ENCODE data around the gene CD2BP2. TPM values are rescaled to one million over a fixed set of nuclear protein-coding genes. Genes with fewer than 3 reads are reported as not detected.

CD2BP2 gene
- total and polyA plus RNA-seq, 2 of the 13 experiments (the other 11 are each of a cell fraction or from before 2014, with no cell fraction given), result 24.9 to 54.6 TPM

DNA sequence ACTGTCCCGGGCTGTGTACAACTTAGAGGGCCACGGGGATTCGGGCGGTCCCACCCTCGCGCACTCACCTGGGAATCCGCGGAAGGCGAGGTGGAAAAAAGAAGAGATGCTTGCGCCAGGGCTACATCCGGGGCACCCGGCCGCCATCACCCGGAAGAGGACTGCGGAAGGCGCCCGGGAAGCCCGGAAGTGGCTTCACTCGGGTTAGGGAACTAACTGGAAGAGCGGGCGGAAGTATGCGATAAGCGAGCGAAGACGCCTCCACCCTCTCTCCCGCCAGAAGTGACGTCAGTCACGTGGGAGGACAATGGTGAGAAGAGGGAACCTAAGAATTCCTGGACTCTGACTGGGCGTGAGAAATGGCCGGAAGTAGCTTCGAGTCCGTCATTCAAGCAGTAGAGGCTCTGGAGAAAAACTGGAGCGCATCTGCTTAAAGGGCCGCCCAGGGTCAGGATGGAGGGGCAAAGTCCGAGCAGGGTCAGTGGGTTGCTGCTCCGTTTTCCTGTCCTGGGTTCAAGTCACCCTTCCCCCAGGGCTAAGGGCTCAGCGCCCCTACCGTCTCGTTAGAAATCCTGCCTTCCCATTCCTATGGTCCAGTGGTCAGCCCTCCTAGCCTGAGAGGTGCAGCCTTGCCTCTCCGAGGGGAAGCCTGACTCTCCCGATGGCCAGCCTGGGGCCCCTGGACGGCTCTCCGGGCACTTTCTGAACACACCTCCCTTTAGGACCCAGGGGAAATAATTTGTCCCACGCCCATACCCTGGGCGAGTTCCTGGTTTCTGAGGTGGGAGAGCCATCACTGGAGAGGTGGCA is at the start of gene CD2BP2 (continued):
- TF ChIP-seq ZNF17 (CRISPR knock-in tag; IDR thresholded peaks at IDR 0.05), result no peak
- TF ChIP-seq HNF1A (IDR thresholded peaks at IDR 0.05; ENCODE audit: low read depth), result peak; percentile 31; the same call in 1 of the 2 replicates
- peak; percentile 68; the same call in 1 of the 2 replicates for TF ChIP-seq HNF1A (CRISPR knock-in tag; IDR thresholded peaks at IDR 0.05; ENCODE audit: borderline replicate concordance)
- peak; percentile 14 to 37; a peak in 1 of 4 replicates for TF ChIP-seq EP300 (IDR thresholded peaks at IDR 0.05; ENCODE audit: low read depth in 2 of 2, low read length in 2 of 2)
- peak; percentile 36 for TF ChIP-seq EP300 (CRISPR knock-in tag; IDR thresholded peaks at IDR 0.05; ENCODE audit: borderline replicate concordance)
- TF ChIP-seq SCMH1 (CRISPR knock-in tag; IDR thresholded peaks at IDR 0.05; ENCODE audit: borderline replicate concordance), result no peak
- peak; percentile 35; the same call in 1 of the 2 replicates for TF ChIP-seq U2AF2 (IDR thresholded peaks at IDR 0.05; ENCODE audit: low read depth, low read length)
- no peak for TF ChIP-seq MTA1 (CRISPR knock-in tag; IDR thresholded peaks at IDR 0.05; ENCODE audit: borderline replicate concordance)
- no peak for TF ChIP-seq IKZF1 (IDR thresholded peaks at IDR 0.05)
- TF ChIP-seq, protein P1, sequence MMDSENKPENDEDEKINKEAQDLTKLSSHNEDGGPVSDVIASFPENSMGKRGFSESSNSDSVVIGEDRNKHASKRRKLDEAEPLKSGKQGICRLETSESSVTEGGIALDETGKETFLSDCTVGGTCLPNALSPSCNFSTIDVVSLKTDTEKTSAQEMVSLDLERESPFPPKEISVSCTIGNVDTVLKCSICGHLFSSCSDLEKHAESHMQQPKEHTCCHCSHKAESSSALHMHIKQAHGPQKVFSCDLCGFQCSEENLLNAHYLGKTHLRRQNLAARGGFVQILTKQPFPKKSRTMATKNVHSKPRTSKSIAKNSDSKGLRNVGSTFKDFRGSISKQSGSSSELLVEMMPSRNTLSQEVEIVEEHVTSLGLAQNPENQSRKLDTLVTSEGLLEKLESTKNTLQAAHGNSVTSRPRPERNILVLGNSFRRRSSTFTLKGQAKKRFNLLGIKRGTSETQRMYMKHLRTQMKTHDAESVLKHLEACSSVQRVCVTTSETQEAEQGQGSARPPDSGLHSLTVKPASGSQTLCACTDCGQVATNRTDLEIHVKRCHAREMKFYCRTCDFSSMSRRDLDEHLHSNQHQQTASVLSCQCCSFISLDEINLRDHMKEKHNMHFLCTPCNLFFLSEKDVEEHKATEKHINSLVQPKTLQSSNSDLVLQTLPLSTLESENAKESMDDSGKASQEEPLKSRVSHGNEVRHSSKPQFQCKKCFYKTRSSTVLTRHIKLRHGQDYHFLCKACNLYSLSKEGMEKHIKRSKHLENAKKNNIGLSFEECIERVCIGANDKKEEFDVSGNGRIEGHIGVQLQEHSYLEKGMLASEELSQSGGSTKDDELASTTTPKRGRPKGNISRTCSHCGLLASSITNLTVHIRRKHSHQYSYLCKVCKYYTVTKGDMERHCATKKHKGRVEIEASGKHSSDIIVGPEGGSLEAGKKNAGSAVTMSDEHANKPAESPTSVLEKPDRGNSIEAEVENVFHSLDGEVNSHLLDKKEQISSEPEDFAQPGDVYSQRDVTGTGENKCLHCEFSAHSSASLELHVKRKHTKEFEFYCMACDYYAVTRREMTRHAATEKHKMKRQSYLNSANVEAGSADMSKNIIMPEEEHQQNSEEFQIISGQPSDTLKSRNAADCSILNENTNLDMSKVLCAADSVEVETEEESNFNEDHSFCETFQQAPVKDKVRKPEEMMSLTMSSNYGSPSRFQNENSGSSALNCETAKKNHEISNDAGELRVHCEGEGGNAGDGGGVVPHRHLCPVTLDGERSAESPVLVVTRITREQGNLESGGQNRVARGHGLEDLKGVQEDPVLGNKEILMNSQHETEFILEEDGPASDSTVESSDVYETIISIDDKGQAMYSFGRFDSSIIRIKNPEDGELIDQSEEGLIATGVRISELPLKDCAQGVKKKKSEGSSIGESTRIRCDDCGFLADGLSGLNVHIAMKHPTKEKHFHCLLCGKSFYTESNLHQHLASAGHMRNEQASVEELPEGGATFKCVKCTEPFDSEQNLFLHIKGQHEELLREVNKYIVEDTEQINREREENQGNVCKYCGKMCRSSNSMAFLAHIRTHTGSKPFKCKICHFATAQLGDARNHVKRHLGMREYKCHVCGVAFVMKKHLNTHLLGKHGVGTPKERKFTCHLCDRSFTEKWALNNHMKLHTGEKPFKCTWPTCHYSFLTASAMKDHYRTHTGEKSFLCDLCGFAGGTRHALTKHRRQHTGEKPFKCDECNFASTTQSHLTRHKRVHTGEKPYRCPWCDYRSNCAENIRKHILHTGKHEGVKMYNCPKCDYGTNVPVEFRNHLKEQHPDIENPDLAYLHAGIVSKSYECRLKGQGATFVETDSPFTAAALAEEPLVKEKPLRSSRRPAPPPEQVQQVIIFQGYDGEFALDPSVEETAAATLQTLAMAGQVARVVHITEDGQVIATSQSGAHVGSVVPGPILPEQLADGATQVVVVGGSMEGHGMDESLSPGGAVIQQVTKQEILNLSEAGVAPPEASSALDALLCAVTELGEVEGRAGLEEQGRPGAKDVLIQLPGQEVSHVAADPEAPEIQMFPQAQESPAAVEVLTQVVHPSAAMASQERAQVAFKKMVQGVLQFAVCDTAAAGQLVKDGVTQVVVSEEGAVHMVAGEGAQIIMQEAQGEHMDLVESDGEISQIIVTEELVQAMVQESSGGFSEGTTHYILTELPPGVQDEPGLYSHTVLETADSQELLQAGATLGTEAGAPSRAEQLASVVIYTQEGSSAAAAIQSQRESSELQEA (CRISPR knock-in tag; IDR thresholded peaks at IDR 0.05; ENCODE audit: not compliant biosample characterization), result peak; percentile 29
- TF ChIP-seq ZNF354B (CRISPR knock-in tag; IDR thresholded peaks at IDR 0.05), result no peak
- TF ChIP-seq ZNF644 (CRISPR knock-in tag; IDR thresholded peaks at IDR 0.05; ENCODE audit: low read depth), result no peak
- TF ChIP-seq CBX2 (IDR thresholded peaks at IDR 0.05; ENCODE audit: low read depth, low read length), result no peak
- TF ChIP-seq CBX2 (CRISPR knock-in tag; IDR thresholded peaks at IDR 0.05; ENCODE audit: low read depth), result no peak
- TF ChIP-seq U2AF1 (optimal IDR thresholded peaks at IDR 0.05; ENCODE audit: low read depth, low read length), result peak; percentile 96
- TF ChIP-seq ZNF530 (CRISPR knock-in tag; IDR thresholded peaks at IDR 0.05; ENCODE audit: low read depth), result no peak
- TF ChIP-seq ATRX (CRISPR knock-in tag; IDR thresholded peaks at IDR 0.05; ENCODE audit: borderline replicate concordance), result no peak
- no peak; the same call in none of the 2 replicates for TF ChIP-seq STAG1 (CRISPR knock-in tag; IDR thresholded peaks at IDR 0.05)
